Transverse colon (tissue), 4 donors: ENCODE measurements around the gene OSCP1. TPM values are rescaled to one million over a fixed set of nuclear protein-coding genes. Genes with fewer than 3 reads are reported as not detected.

ENCODE experiments used
- DNase-seq: peaks from one replicate; pipeline ENCODE4 v3.0.0-alpha.2; 2019
- H3K27ac ChIP-seq, 4 donors: fragments of 200-600 bp; sonication (generic); 2 replicates each; pipeline ENCODE4 v1.5.1; 2016 to 2018; ENCODE audit warnings: inconsistent platforms in 4 of 4
- H3K27me3 ChIP-seq: fragments of 200-600 bp; sonication (generic); 2 replicates; pipeline ENCODE4 v1.5.1; 2017; ENCODE audit warnings: inconsistent platforms
- H3K36me3 ChIP-seq, 4 donors: fragments of 200-600 bp; sonication (generic); 2 replicates each; pipeline ENCODE4 v1.5.1; 2017 to 2019; ENCODE audit warnings: inconsistent platforms in 4 of 4
- H3K4me1 ChIP-seq, 4 donors: fragments of 200-600 bp; sonication (generic); 2 replicates each; pipeline ENCODE4 v1.5.1; 2017 to 2020; ENCODE audit warnings: inconsistent platforms in 4 of 4
- H3K4me3 ChIP-seq, 4 donors: fragments of 200-600 bp; sonication (generic); 1 replicate in 1 of 4; 2 replicates in 3 of 4; pipeline versions ENCODE4 v1.5.1 to v1.6.1; 2017 to 2019; ENCODE audit warnings: inconsistent platforms in 4 of 4
- H3K9me3 ChIP-seq, 2 donors: fragments of 200-600 bp; sonication (generic); 2 replicates each; pipeline ENCODE4 v1.5.1; 2017 to 2019; ENCODE audit warnings: inconsistent platforms in 2 of 2
- CTCF ChIP-seq, 5 experiments: fragments of 200-600 bp in 3 of 5; fragments of 450-650 bp in 2 of 5; sonication (generic) in 3 of 5; IDR thresholded peaks; 1 replicate in 2 of 5; 2 replicates in 3 of 5; pipeline ENCODE4 v1.5.1; 2016 to 2017; ENCODE audit warnings: antibody characterized with exemption in 5 of 5, inconsistent platforms in 3 of 5, mild to moderate bottlenecking in 2 of 5, moderate library complexity in 1 of 5
- EP300 ChIP-seq: sonication (generic); formaldehyde crosslinking; IDR thresholded peaks from one replicate; pipeline ENCODE4 v1.6.1; 2017; ENCODE audit warnings: antibody characterized with exemption, low read depth
- POLR2A ChIP-seq: fragments of 450-650 bp; IDR thresholded peaks from one replicate; pipeline ENCODE4 v1.6.1; 2016; ENCODE audit warnings: antibody characterized with exemption, mild to moderate bottlenecking, moderate library complexity
- POLR2AphosphoS5 ChIP-seq, 3 donors: sonication (generic); formaldehyde crosslinking; IDR thresholded peaks; one replicate each; pipeline ENCODE4 v1.6.1; 2016; ENCODE audit warnings: antibody characterized with exemption in 3 of 3
- WGBS, 2 donors: methylation state at CpG; one replicate each; pipeline ENCODE4 v1.1.5; 2018; ENCODE audit warnings: low coverage in 1 of 2; 5-methylcytosine and 5-hydroxymethylcytosine counted together
- in situ Hi-C, 4 donors: fragments of 200-750 bp; cut with MboI; loops; one replicate each; pipeline versions ENCODE4 v1.15.0 to v1.15.1; 2017; ENCODE audit warnings: low sequenced_read_pairs in 3 of 4, low pct_ligation_motif_present in 1 of 4, low pct_unique_long_range_greater_than_20kb in 1 of 4
- intact Hi-C: fragments of 100-400 bp; cut with DNase I; formaldehyde crosslinking; loops from one replicate; pipeline ENCODE4 v1.15.1; 2023; ENCODE audit warnings: low total_unique reads
- total RNA-seq, 4 donors: library from RNA; depleted of rRNA; stranded (reverse); fragments of >200 nt; gene quantifications; one replicate each; pipeline ENCODE4 v1.1.0, GENCODE V29; 2016

Gene OSCP1
- total RNA-seq, 4 donors from 2014 or later = 1.2 to 4.8 (median 3.7) TPM; not detected in 1

- Histone ChIP-seq H3K4me1 (peaks cover 0 to 9% (median 6%) of the 10 kb centered on the region in 4 donors), H3K27ac (peak overlapping the region; percentile 41 to 78 (median 59)), H3K36me3 (no peaks in the 10 kb centered on the region), H3K9me3 (no peaks in the 10 kb centered on the region), H3K4me3 (peak overlapping the region in 2 of 4 donors; percentile 7 to 22), H3K27me3 (no peaks in the 10 kb centered on the region)
- TF ChIP-seq CTCF (IDR thresholded peaks at IDR 0.05) (no peak), POLR2AphosphoS5 (IDR thresholded peaks at IDR 0.05) (no peak), POLR2A (no peak), EP300 (no peak)
- DNase-seq = peak; percentile 33
- in situ Hi-C loops = loop anchor here in 2 of 4 donors (25.0 kb wide), 2 partner anchors 215 to 290 kb away; no protein-coding TSS in a partner anchor
- 87% methylated on average over 12 of the region's 12 CpGs; no CpG with 5 or more reads in 1 of the 2 donors for WGBS, 2 donors
- intact Hi-C loops = no loop called here
Observed at GRCh38 chr1:36401602-36402503, 48.4 kb downstream of the OSCP1 start.

GRCh38 chr1:36400825-36401601, 49.2 kb downstream of the OSCP1 start:
- Histone ChIP-seq H3K4me3 (peak overlapping the region in 2 of 4 donors; percentile 7 to 22), H3K27ac (peak overlapping the region; percentile 41 to 78 (median 60)), H3K9me3 (no peaks in the 10 kb centered on the region), H3K27me3 (no peaks in the 10 kb centered on the region), H3K4me1 (peaks cover 0 to 17% (median 11%) of the 10 kb centered on the region in 4 donors), H3K36me3 (no peaks in the 10 kb centered on the region)
- in situ Hi-C loops = loop anchor here in 2 of 4 donors (25.0 kb wide), 2 partner anchors 214 to 289 kb away; no protein-coding TSS in a partner anchor
- TF ChIP-seq POLR2A = peak; percentile 30
- TF ChIP-seq POLR2AphosphoS5 (IDR thresholded peaks at IDR 0.05) = peak; percentile 23 to 48 (median 32)
- no peak for TF ChIP-seq CTCF (IDR thresholded peaks at IDR 0.05)
- no peak for TF ChIP-seq EP300
- WGBS, 2 donors = 64 to 100% methylated on average over 2 to 20 of the region's 22 CpGs
- intact Hi-C loops = no loop called here
- peak; percentile 81 for DNase-seq

- DNase-seq = no peak
- TF ChIP-seq EP300 (no peak), CTCF (IDR thresholded peaks at IDR 0.05) (no peak), POLR2AphosphoS5 (IDR thresholded peaks at IDR 0.05) (no peak), POLR2A (no peak)
Observed at GRCh38 chr1:36400514-36400824, 49.8 kb downstream of the OSCP1 start.

More at GRCh38 chr1:36400514-36400824, 49.8 kb downstream of the OSCP1 start:
- H3K4me1 ChIP-seq = peaks cover 0 to 17% (median 11%) of the 10 kb centered on the region in 4 donors
- H3K9me3 ChIP-seq = no peaks in the 10 kb centered on the region
- WGBS, 2 donors = 86% methylated on average over 10 of the region's 10 CpGs; no CpG with 5 or more reads in 1 of the 2 donors
- intact Hi-C loops (no loop called here), in situ Hi-C loops (loop anchor here in 2 of 4 donors (25.0 kb wide), 2 partner anchors 213 to 288 kb away; no protein-coding TSS in a partner anchor)
- no peak overlapping the region for H3K4me3 ChIP-seq
- no peaks in the 10 kb centered on the region for H3K36me3 ChIP-seq
- H3K27me3 ChIP-seq = no peaks in the 10 kb centered on the region
- peak overlapping the region; percentile 41 to 78 (median 60) for H3K27ac ChIP-seq
